ENCODE results near the gene MED16. TPM values are rescaled to one million over a fixed set of nuclear protein-coding genes. Genes with fewer than 3 reads are reported as not detected.
"Not testable (repeated sequence)": the region's sequence is repeated elsewhere in the genome, so short reads cannot be mapped to it uniquely, and the experiment has no call there.

Gene MED16
- total RNA-seq, 1 experiment from 2014 or later, result 83.0 TPM

DNA sequence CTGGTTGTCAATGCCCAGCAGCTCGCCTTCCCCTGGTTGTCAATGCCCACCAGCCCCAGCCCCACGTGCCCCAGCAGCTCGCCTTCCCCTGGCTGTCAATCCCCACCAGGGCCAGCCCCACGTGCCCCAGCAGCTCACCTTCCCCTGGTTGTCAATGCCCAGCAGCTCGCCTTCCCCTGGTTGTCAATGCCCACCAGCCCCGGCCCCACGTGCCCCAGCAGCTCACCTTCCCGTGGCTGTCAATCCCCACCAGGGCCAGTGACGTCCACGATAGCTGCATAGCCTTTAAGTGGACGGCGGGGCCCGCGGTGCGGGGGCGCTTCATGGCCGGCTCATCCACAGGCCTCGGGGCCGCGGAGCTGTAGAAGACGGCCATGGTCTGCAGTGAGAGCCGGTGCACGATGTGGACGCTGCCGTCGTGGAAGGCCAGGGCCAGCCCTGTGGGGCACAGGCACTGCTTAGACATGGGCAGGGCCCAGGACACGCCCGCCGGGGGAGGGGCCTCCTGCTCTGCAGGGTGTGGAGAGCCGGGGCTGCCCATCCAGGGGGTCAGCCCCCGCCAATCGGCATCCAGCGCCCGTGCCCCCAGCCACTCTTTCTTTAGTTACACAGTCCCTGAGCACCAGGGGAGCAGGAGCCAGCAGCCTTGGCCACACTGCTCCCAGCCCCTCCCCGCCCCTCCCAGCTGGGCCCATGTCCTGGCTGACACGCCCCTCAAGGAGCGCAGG lies 13.1 kb downstream of the MED16 start:
- ChIA-PET POLR2A (ENCODE audit: low non-redundant PET) (interaction anchor here (0.6 kb wide), 1 partner anchor 16 kb away, joined by 4 read pairs; no protein-coding TSS in a partner anchor), CTCF (interaction anchor here (0.6 to 0.8 kb wide), 3 partner anchors 295 to 987 kb away, joined by 3 to 5 read pairs (median 3); no protein-coding TSS in a partner anchor)
- Histone ChIP-seq H3K36me3 (ENCODE audit: insufficient read depth, low read length, poor library complexity, severe bottlenecking) (peaks cover 26% of the 10 kb centered on the region), H3K27me3 (replicated peaks; ENCODE audit: insufficient read depth, low read depth, low read length, poor library complexity) (no peaks in the 10 kb centered on the region), H3K27ac (ENCODE audit: low read depth, low read length, poor library complexity, severe bottlenecking) (no peak overlapping the region), H3K4me1 (ENCODE audit: insufficient read depth, low read length, poor library complexity, severe bottlenecking) (no peaks in the 10 kb centered on the region), H3K9me3 (ENCODE audit: low read depth, low read length, poor library complexity, severe bottlenecking) (no peaks in the 10 kb centered on the region), H3K4me3 (ENCODE audit: low read depth, low read length, poor library complexity, severe bottlenecking) (no peak overlapping the region)
- no peak for DNase-seq (ENCODE audit: low spot score)
- intact Hi-C loops (cut with micrococcal nuclease; ENCODE audit: unreplicated experiment), result no loop called here
- no TSS peak for BruUV-seq (replicated peaks)
- TF ChIP-seq, protein P1, sequence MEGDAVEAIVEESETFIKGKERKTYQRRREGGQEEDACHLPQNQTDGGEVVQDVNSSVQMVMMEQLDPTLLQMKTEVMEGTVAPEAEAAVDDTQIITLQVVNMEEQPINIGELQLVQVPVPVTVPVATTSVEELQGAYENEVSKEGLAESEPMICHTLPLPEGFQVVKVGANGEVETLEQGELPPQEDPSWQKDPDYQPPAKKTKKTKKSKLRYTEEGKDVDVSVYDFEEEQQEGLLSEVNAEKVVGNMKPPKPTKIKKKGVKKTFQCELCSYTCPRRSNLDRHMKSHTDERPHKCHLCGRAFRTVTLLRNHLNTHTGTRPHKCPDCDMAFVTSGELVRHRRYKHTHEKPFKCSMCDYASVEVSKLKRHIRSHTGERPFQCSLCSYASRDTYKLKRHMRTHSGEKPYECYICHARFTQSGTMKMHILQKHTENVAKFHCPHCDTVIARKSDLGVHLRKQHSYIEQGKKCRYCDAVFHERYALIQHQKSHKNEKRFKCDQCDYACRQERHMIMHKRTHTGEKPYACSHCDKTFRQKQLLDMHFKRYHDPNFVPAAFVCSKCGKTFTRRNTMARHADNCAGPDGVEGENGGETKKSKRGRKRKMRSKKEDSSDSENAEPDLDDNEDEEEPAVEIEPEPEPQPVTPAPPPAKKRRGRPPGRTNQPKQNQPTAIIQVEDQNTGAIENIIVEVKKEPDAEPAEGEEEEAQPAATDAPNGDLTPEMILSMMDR (conservative IDR thresholded peaks at IDR 0.05; ENCODE audit: low read depth, low read length), result no peak
- no peak for TF ChIP-seq EZH2 (IDR thresholded peaks at IDR 0.05; ENCODE audit: borderline replicate concordance, low read depth, low read length, poor library complexity, severe bottlenecking)

DNA sequence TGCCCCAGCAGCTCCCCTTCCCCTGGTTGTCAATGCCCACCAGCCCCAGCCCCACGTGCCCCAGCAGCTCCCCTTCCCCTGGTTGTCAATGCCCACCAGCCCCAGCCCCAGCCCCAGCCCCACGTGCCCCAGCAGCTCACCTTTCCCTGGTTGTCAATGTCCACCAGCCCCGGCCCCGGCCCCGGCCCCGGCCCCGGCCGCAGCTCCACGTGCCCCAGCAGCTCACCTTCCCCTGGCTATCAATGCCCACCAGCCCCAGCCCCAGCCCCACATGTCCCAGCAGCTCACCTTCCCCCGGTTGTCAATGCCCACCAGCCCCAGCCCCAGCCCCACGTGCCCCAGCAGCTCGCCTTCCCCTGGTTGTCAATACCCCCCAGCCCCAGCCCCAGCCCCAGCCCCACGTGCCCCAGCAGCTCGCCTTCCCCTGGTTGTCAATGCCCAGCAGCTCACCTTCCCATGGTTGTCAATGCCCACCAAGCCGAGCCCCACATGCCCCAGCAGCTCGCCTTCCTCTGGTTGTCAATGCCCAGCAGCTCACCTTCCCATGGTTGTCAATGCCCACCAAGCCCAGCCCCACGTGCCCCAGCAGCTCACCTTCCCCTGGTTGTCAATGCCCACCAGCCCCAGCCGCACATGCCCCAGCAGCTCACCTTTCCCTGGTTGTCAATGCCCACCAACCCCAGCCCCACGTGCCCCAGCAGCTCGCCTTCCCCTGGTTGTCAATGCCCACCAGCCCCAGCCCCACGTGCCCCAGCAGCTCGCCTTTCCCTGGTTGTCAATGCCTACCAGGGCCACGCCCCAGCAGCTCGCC lies 14.0 kb downstream of the MED16 start:
- H3K27ac ChIP-seq (ENCODE audit: low read depth, low read length, poor library complexity, severe bottlenecking); H3K4me1 ChIP-seq (ENCODE audit: insufficient read depth, low read length, poor library complexity, severe bottlenecking); H3K4me3 ChIP-seq (ENCODE audit: low read depth, low read length, poor library complexity, severe bottlenecking); DNase-seq (ENCODE audit: low spot score); H3K9me3 ChIP-seq (ENCODE audit: low read depth, low read length, poor library complexity, severe bottlenecking); H3K27me3 ChIP-seq (replicated peaks; ENCODE audit: insufficient read depth, low read depth, low read length, poor library complexity); intact Hi-C loops (cut with micrococcal nuclease; ENCODE audit: unreplicated experiment); BruUV-seq (replicated peaks): not testable (repeated sequence)
- ChIA-PET CTCF (interaction anchor here (0.6 to 0.8 kb wide), 2 partner anchors 294 to 988 kb away, joined by 3 to 5 read pairs; no protein-coding TSS in a partner anchor), POLR2A (ENCODE audit: low non-redundant PET) (interaction anchor here (0.6 kb wide), 2 partner anchors 15 to 19 kb away, joined by 3 to 4 read pairs; no protein-coding TSS in a partner anchor)
- H3K36me3 ChIP-seq (ENCODE audit: insufficient read depth, low read length, poor library complexity, severe bottlenecking), result peaks cover 25% of the 10 kb centered on the region

DNA sequence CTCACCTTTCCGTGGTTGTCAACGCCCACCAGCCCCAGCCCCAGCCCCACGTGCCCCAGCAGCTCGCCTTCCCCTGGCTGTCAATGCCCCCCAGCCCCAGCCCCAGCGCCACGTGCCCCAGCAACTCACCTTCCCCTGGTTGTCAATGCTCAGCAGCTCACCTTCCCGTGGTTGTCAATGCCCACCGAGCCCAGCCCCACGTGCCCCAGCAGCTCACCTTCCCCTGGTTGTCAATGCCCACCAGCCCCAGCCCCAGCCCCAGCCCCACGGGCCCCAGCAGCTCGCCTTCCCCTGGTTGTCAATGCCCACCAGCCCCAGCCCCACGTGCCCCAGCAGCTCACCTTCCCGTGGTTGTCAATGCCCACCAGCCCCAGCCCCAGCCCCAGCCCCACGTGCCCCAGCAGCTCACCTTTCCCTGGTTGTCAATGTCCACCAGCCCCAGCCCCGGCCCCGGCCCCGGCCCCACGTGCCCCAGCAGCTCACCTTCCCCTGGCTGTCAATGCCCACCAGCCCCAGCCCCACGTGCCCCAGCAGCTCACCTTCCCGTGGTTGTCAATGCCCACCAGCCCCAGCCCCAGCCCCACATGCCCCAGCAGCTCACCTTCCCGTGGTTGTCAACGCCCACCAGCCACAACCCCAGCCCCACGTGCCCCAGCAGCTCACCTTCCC lies 14.9 kb downstream of the MED16 start:
- POLR2A ChIA-PET (ENCODE audit: low non-redundant PET), result interaction anchor here (0.6 to 0.7 kb wide), 2 partner anchors 12 to 30 kb away, joined by 4 to 5 read pairs; no protein-coding TSS in a partner anchor
- H3K4me1 ChIP-seq (ENCODE audit: insufficient read depth, low read length, poor library complexity, severe bottlenecking); H3K9me3 ChIP-seq (ENCODE audit: low read depth, low read length, poor library complexity, severe bottlenecking); H3K27ac ChIP-seq (ENCODE audit: low read depth, low read length, poor library complexity, severe bottlenecking); BruUV-seq (replicated peaks); DNase-seq (ENCODE audit: low spot score); intact Hi-C loops (cut with micrococcal nuclease; ENCODE audit: unreplicated experiment); H3K27me3 ChIP-seq (replicated peaks; ENCODE audit: insufficient read depth, low read depth, low read length, poor library complexity); CTCF ChIA-PET; H3K4me3 ChIP-seq (ENCODE audit: low read depth, low read length, poor library complexity, severe bottlenecking): not testable (repeated sequence)
- H3K36me3 ChIP-seq (ENCODE audit: insufficient read depth, low read length, poor library complexity, severe bottlenecking), result peaks cover 25% of the 10 kb centered on the region
